WERI-Rb-1 (cell line): Measurements from ENCODE around the gene UBL7.

ENCODE experiments used
- DNase-seq: peaks from one replicate; pipeline ENCODE4 v3.0.0-alpha.2; 2020
- H3K27ac ChIP-seq: fragments of 250-450 bp; sonication (Bioruptor Pico); 2 replicates; pipeline ENCODE4 v1.5.1; 2020; ENCODE audit warnings: mild to moderate bottlenecking, moderate library complexity
- H3K27me3 ChIP-seq: fragments of 250-450 bp; sonication (Bioruptor Pico); 2 replicates; pipeline ENCODE4 v1.5.1; 2021; ENCODE audit warnings: mild to moderate bottlenecking, low read depth, moderate library complexity; ENCODE audit not compliant: insufficient read depth, severe bottlenecking
- H3K36me3 ChIP-seq: fragments of 250-450 bp; sonication (Bioruptor Pico); 2 replicates; pipeline ENCODE4 v1.5.1; 2020; ENCODE audit warnings: mild to moderate bottlenecking, moderate library complexity
- H3K4me3 ChIP-seq: 2 replicates; pipeline ENCODE4 v1.5.1; 2011; ENCODE audit warnings: low read depth, mild to moderate bottlenecking, control low read depth, low read length
- H3K9me3 ChIP-seq: fragments of 250-450 bp; sonication (Bioruptor Pico); 2 replicates; pipeline ENCODE4 v1.5.1; 2021; ENCODE audit warnings: mild to moderate bottlenecking, moderate library complexity; ENCODE audit not compliant: severe bottlenecking
- CTCF ChIP-seq: IDR thresholded peaks from 2 replicates; pipeline ENCODE4 v1.5.1; 2011; ENCODE audit warnings: low read depth, mild to moderate bottlenecking, control low read depth, inconsistent platforms, low read length

The UBL7 gene

GRCh38 chr15:74412159-74412558 is 48.8 kb downstream of the UBL7 start:
- H3K27ac ChIP-seq: no peak overlapping the region
- no peak overlapping the region for H3K4me3 ChIP-seq
- no peak for TF ChIP-seq CTCF
- H3K27me3 ChIP-seq: no peaks in the 10 kb centered on the region
- H3K36me3 ChIP-seq: peaks cover 43% of the 10 kb centered on the region
- no peaks in the 10 kb centered on the region for H3K9me3 ChIP-seq
- no peak for DNase-seq

- H3K27ac ChIP-seq: no peak overlapping the region
- H3K4me3 ChIP-seq: no peak overlapping the region
- no peak for TF ChIP-seq CTCF
- peaks cover 39% of the 10 kb centered on the region for H3K36me3 ChIP-seq
- H3K27me3 ChIP-seq: no peaks in the 10 kb centered on the region
- DNase-seq: no peak
- H3K9me3 ChIP-seq: no peaks in the 10 kb centered on the region
These were observed 49.3 kb downstream of the UBL7 start for GRCh38 chr15:74411686-74412085.

- DNase-seq: no peak
- Histone ChIP-seq H3K9me3 (no peaks in the 10 kb centered on the region), H3K36me3 (peaks cover 28% of the 10 kb centered on the region), H3K4me3 (no peak overlapping the region), H3K27ac (no peak overlapping the region), H3K27me3 (no peaks in the 10 kb centered on the region)
- no peak for TF ChIP-seq CTCF
These were observed 50.5 kb downstream of the UBL7 start for GRCh38 chr15:74410502-74410901.

GRCh38 chr15:74409225-74409624 is 51.7 kb downstream of the UBL7 start:
- H3K27me3 ChIP-seq: no peaks in the 10 kb centered on the region
- H3K27ac ChIP-seq: no peak overlapping the region
- peaks cover 19% of the 10 kb centered on the region for H3K36me3 ChIP-seq
- no peak overlapping the region for H3K4me3 ChIP-seq
- no peak for DNase-seq
- TF ChIP-seq CTCF: no peak
- H3K9me3 ChIP-seq: no peaks in the 10 kb centered on the region

GRCh38 chr15:74408815-74409214 is 52.1 kb downstream of the UBL7 start:
- no peaks in the 10 kb centered on the region for H3K27me3 ChIP-seq

More at GRCh38 chr15:74408815-74409214, 52.1 kb downstream of the UBL7 start:
- peaks cover 15% of the 10 kb centered on the region for H3K36me3 ChIP-seq
- TF ChIP-seq CTCF: no peak
- H3K4me3 ChIP-seq: no peak overlapping the region
- H3K9me3 ChIP-seq: no peaks in the 10 kb centered on the region
- no peak for DNase-seq
- no peak overlapping the region for H3K27ac ChIP-seq
